ENCODE data around the gene GRM5.
"Not testable (repeated sequence)": the region's sequence is repeated elsewhere in the genome, so short reads cannot be mapped to it uniquely, and the experiment has no call there.

DNA sequence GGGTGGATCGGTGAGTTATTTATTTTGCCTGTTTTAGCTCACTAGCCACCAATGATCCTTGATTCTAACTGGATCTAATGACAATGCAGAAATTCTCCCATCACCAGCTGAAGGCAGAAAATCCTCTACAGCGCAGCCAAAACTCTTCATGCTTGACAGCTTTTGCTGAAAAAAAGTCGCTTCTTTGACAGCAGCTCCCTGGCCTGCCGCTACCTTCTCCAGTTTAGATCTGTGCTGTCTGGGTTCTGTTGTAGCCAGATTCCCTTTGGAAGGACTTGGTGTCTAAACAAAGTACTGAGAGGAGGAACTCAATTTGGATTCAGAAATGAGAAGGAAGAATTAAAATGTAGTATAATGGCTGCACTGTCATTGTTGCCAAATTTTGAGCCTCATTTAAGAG, 205.4 kb downstream of the GRM5 start:
- TF ChIP-seq, protein P1, sequence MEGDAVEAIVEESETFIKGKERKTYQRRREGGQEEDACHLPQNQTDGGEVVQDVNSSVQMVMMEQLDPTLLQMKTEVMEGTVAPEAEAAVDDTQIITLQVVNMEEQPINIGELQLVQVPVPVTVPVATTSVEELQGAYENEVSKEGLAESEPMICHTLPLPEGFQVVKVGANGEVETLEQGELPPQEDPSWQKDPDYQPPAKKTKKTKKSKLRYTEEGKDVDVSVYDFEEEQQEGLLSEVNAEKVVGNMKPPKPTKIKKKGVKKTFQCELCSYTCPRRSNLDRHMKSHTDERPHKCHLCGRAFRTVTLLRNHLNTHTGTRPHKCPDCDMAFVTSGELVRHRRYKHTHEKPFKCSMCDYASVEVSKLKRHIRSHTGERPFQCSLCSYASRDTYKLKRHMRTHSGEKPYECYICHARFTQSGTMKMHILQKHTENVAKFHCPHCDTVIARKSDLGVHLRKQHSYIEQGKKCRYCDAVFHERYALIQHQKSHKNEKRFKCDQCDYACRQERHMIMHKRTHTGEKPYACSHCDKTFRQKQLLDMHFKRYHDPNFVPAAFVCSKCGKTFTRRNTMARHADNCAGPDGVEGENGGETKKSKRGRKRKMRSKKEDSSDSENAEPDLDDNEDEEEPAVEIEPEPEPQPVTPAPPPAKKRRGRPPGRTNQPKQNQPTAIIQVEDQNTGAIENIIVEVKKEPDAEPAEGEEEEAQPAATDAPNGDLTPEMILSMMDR (IDR thresholded peaks at IDR 0.05): not testable (repeated sequence)
- TF ChIP-seq ZFX (IDR thresholded peaks at IDR 0.05; ENCODE audit: borderline replicate concordance): not testable (repeated sequence)
